Ovary (tissue), 9 donors: ENCODE results near the gene HRH2. TPM values are rescaled to one million over a fixed set of nuclear protein-coding genes. Genes with fewer than 3 reads are reported as not detected.
"Not testable (repeated sequence)": the region's sequence is repeated elsewhere in the genome, so short reads cannot be mapped to it uniquely, and the experiment has no call there.

Experiments
- DNase-seq, 5 donors: peaks; one replicate each; pipeline ENCODE4 v3.0.0-alpha.2; 2019 to 2020
- H3K27ac ChIP-seq, 2 donors: fragments of 200-600 bp; one replicate each; pipeline versions ENCODE4 v1.5.1 to v1.8.0; 2019 to 2022
- H3K27me3 ChIP-seq: fragments of 200-600 bp; one replicate; pipeline ENCODE4 v1.8.0; 2022
- H3K36me3 ChIP-seq: fragments of 200-600 bp; sonication (generic); one replicate; pipeline ENCODE4 v1.5.1; 2019
- H3K4me1 ChIP-seq: one replicate; pipeline ENCODE4 v1.8.1; 2013; ENCODE audit warnings: mild to moderate bottlenecking, moderate library complexity; ENCODE audit not compliant: insufficient read depth
- H3K4me3 ChIP-seq: fragments of 200-600 bp; sonication (generic); one replicate; pipeline ENCODE4 v1.5.1; 2017
- H3K9me3 ChIP-seq, 2 donors: fragments of 200-600 bp in 1 of 2; sonication (generic) in 1 of 2; one replicate each; pipeline versions ENCODE4 v1.5.1 to v1.8.1; 2013 to 2019; ENCODE audit warnings: mild to moderate bottlenecking in 1 of 2, moderate library complexity in 1 of 2
- EP300 ChIP-seq: sonication (generic); formaldehyde crosslinking; IDR thresholded peaks from one replicate; pipeline ENCODE4 v1.6.1; 2017; ENCODE audit warnings: antibody characterized with exemption
- POLR2A ChIP-seq: fragments of 450-650 bp; IDR thresholded peaks from one replicate; pipeline ENCODE4 v1.6.1; 2017; ENCODE audit warnings: antibody characterized with exemption, mild to moderate bottlenecking, moderate library complexity
- WGBS, 3 donors: extraction: QIAGEN DNeasy Blood & Tissue Kit in 1 of 3; methylation state at CpG; one replicate each; pipeline versions ENCODE4 v1.1.5 to v1.1.7; 2013 to 2017; 5-methylcytosine and 5-hydroxymethylcytosine counted together
- intact Hi-C, 4 donors: fragments of 100-400 bp; cut with DNase I; formaldehyde crosslinking; loops; one replicate each; pipeline versions ENCODE4 v1.11.0 to v1.15.1; 2022 to 2023
- polyA plus RNA-seq, 2 donors: library from polyadenylated mRNA; stranded (reverse); fragments of 200-250 nt in 1 of 2; fragments of 350-450 nt in 1 of 2; fragmentation: Illumina TruSeq in 1 of 2; extraction: RNeasy Lipid Tissue Mini Kit (QIAGEN cat#74804) in 1 of 2; gene quantifications; one replicate each; pipeline ENCODE4 v1.2.3, GENCODE V29; 2013 to 2014
- small RNA-seq: library from RNA; depleted of rRNA; stranded (forward); fragments of <200 nt; gene quantifications from one replicate; pipeline ENCODE3, GENCODE V24; 2016
- total RNA-seq, 7 donors: library from RNA; depleted of rRNA in 2 of 7; stranded (reverse); fragments of >200 nt in 2 of 7; fragmentation: NEBNext Ultra II Directional in 3 of 7; extraction: Animal tissue kit (Norgen Biotek cat#: 25700) in 3 of 7; gene quantifications; one replicate each; pipeline versions ENCODE4 v1.1.0 to v1.2.4, GENCODE V29; 2016 to 2023
- TF ChIP-seq, protein P1 (sequence below), 3 donors: fragments of 450-650 bp in 2 of 3; fragments of 200-600 bp in 1 of 3; IDR thresholded peaks; one replicate each; pipeline versions ENCODE4 v1.5.1 to v1.8.0; 2016 to 2022; ENCODE audit warnings: antibody characterized with exemption in 3 of 3, mild to moderate bottlenecking in 1 of 3
- donor health status: DM: no; HTN: no; CAD: no; lungs with moderate emphysema.
- donor health status: DM: no; HTN: no; CAD: no.
- donor health status: Bipolar disorder and iron deficiency.
- donor health status: DM: yes; HTN: yes; CAD: no.
- donor health status: DM: no; HTN: no; CAD: no.
- donor health status: DM: yes; HTN: yes; CAD: no.

Gene HRH2
- total and polyA plus RNA-seq, 9 donors, result 0.23 to 3.3 (median 1.2) TPM

DNA sequence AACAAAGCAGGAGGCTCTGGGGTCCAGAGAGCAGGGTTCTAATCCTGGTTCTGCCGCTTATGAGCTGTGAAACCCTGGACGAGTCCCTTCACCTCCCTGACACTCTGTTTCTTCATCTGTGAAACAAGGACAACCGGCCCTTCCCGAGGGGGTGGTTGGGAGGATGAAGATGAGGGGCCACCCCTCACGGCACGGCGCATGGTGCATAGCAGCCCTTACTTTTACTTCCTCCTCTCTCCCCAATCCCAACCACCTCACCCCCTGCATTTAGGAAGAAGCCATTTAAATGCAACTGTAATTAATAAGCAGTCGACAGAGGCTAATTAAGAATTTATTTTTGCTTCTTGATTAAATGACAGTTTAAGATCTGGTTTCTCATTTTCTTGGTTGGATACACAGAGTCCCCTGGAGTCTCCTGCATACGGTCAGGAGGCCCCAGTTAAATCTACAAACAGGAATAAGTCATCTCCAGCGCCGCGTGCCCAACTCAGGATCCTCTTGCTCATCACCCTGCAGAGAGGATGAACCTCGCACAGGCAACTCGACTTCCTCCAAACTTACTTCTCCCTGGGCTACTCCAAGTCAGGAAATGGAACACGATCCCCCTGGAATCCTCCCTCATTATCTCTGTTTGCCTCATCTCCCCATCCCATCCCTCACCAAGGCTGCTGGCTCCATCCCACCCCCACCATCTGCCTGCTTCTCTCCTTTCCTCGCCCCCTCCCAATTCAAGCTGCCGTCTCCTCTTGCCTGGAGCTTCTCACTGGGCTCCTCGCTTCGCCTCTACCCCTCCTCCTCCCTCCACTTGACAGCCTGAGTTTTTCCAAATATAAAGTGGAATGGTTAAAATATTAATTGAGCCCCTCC, 95.9 kb downstream of the HRH2 start:
- Histone ChIP-seq H3K27me3 (no peaks in the 10 kb centered on the region), H3K36me3 (no peaks in the 10 kb centered on the region), H3K9me3 (no peaks in the 10 kb centered on the region), H3K27ac (no peak overlapping the region), H3K4me1 (no peaks in the 10 kb centered on the region), H3K4me3 (no peak overlapping the region)
- no peak for DNase-seq
- intact Hi-C loops, result no loop called here
- TF ChIP-seq POLR2A, result no peak
- TF ChIP-seq, protein P1, sequence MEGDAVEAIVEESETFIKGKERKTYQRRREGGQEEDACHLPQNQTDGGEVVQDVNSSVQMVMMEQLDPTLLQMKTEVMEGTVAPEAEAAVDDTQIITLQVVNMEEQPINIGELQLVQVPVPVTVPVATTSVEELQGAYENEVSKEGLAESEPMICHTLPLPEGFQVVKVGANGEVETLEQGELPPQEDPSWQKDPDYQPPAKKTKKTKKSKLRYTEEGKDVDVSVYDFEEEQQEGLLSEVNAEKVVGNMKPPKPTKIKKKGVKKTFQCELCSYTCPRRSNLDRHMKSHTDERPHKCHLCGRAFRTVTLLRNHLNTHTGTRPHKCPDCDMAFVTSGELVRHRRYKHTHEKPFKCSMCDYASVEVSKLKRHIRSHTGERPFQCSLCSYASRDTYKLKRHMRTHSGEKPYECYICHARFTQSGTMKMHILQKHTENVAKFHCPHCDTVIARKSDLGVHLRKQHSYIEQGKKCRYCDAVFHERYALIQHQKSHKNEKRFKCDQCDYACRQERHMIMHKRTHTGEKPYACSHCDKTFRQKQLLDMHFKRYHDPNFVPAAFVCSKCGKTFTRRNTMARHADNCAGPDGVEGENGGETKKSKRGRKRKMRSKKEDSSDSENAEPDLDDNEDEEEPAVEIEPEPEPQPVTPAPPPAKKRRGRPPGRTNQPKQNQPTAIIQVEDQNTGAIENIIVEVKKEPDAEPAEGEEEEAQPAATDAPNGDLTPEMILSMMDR (IDR thresholded peaks at IDR 0.05), result no peak
- no peak for TF ChIP-seq EP300
- WGBS, 3 donors, result 63 to 71% (median 63%) methylated on average over 19 of the region's 19 CpGs

GRCh38 chr5:175759991-175760390, 102.1 kb downstream of the HRH2 start:
- H3K27me3 ChIP-seq, DNase-seq, H3K36me3 ChIP-seq, H3K4me3 ChIP-seq, H3K9me3 ChIP-seq, H3K4me1 ChIP-seq, intact Hi-C loops, H3K27ac ChIP-seq: not testable (repeated sequence)
- 55 to 60% (median 59%) methylated on average over 1 of the region's 1 CpG for WGBS, 3 donors

Small RNAs within 50 kb of the gene (small RNA-seq; reads per million reads assigned to genes)
- gene RN7SKP148, result not detected
- gene RNU6-226P, result not detected

Other genes starting within 250 kb of the HRH2 start
- gene DRD1, start 213.9 kb upstream of the HRH2 start, total RNA-seq, result under 1 TPM in 6 of 7 donors, not detected in 1; 0.10 to 0.23 (median 0.15) TPM
- under 1 TPM; 0.10 to 0.42 TPM for gene DRD1, start 213.9 kb upstream of the HRH2 start, polyA plus RNA-seq
- 10 to 100 TPM; 21.0 to 50.6 (median 31.4) TPM for gene SFXN1, start 179.5 kb upstream of the HRH2 start, total RNA-seq
- gene SFXN1, start 179.5 kb upstream of the HRH2 start, polyA plus RNA-seq, result 10 to 100 TPM in 1 of 2 donors, 1 to 10 TPM in 1; 9.6 to 42.5 TPM
- under 1 TPM in 1 of 7 donors, not detected in 6; 0.26 TPM for gene CPLX2, start 213.5 kb downstream of the HRH2 start, total RNA-seq
- not detected for gene CPLX2, start 213.5 kb downstream of the HRH2 start, polyA plus RNA-seq